Measurements from ENCODE around the gene ARFGAP3. TPM values are rescaled to one million over a fixed set of nuclear protein-coding genes. Genes with fewer than 3 reads are reported as not detected.

The ARFGAP3 gene
- total RNA-seq (ENCODE audit: low replicate concordance), result 29.3 and 34.6 TPM in 2 replicates
- long read RNA-seq, transcript ARFGAP3-201 (16 exons, 2,857 nt), result major isoform, 224 of 274 reads
- long read RNA-seq, partial matches to known transcripts, result 22 of 274 reads
- long read RNA-seq, other reads (novel, unspliced or antisense), result 26 of 274 reads

- no peak for TF ChIP-seq CTCF (conservative IDR thresholded peaks at IDR 0.05)
- Mint-ChIP-seq H3K27ac (peak within 1 kb of the TSS; percentile 94), H3K4me3 (peak within 1 kb of the TSS; percentile 93), H3K27me3 (no peaks in the 10 kb centered on the region), H3K4me1 (ENCODE audit: unreplicated experiment) (peaks cover 7% of the 10 kb centered on the region), H3K36me3 (peaks cover 2% of the 10 kb centered on the region), H3K9me3 (peaks cover 2% of the 10 kb centered on the region)
- peak; percentile 97 for DNase-seq (ENCODE audit: extremely low spot score, unreplicated experiment)
These were observed at the start of gene ARFGAP3 for GRCh38 chr22:42856865-42857704. ARFGAP3 (minus strand) TSS chr22:42857273; CDS start chr22:42857182, 91 bp downstream.

GRCh38 chr22:42905702-42906183, 48.7 kb upstream of the ARFGAP3 start:
- H3K9me3 Mint-ChIP-seq, result no peaks in the 10 kb centered on the region
- no peak overlapping the region for H3K27ac Mint-ChIP-seq
- H3K4me3 Mint-ChIP-seq, result no peak overlapping the region
- no peak for DNase-seq (ENCODE audit: extremely low spot score, unreplicated experiment)
- no peaks in the 10 kb centered on the region for H3K27me3 Mint-ChIP-seq
- H3K36me3 Mint-ChIP-seq, result no peaks in the 10 kb centered on the region
- TF ChIP-seq CTCF (conservative IDR thresholded peaks at IDR 0.05), result no peak
- H3K4me1 Mint-ChIP-seq (ENCODE audit: unreplicated experiment), result peaks cover 8% of the 10 kb centered on the region

GRCh38 chr22:42905217-42905616, 48.1 kb upstream of the ARFGAP3 start:
- no peak for DNase-seq (ENCODE audit: extremely low spot score, unreplicated experiment)
- Mint-ChIP-seq H3K27ac (peak overlapping the region; percentile 60), H3K9me3 (no peaks in the 10 kb centered on the region), H3K36me3 (no peaks in the 10 kb centered on the region), H3K27me3 (no peaks in the 10 kb centered on the region), H3K4me1 (ENCODE audit: unreplicated experiment) (peaks cover 8% of the 10 kb centered on the region), H3K4me3 (no peak overlapping the region)
- no peak for TF ChIP-seq CTCF (conservative IDR thresholded peaks at IDR 0.05)

GRCh38 chr22:42904050-42904449, 47.0 kb upstream of the ARFGAP3 start:
- peaks cover 8% of the 10 kb centered on the region for H3K4me1 Mint-ChIP-seq (ENCODE audit: unreplicated experiment)
- TF ChIP-seq CTCF (conservative IDR thresholded peaks at IDR 0.05), result no peak

GRCh38 chr22:42902875-42903510, 45.9 kb upstream of the ARFGAP3 start:
- peak overlapping the region; percentile 20 for H3K27ac Mint-ChIP-seq
- H3K4me3 Mint-ChIP-seq, result no peak overlapping the region
- no peak for DNase-seq (ENCODE audit: extremely low spot score, unreplicated experiment)
- peaks cover 8% of the 10 kb centered on the region for H3K4me1 Mint-ChIP-seq (ENCODE audit: unreplicated experiment)
- H3K36me3 Mint-ChIP-seq, result peaks cover 3% of the 10 kb centered on the region
- H3K27me3 Mint-ChIP-seq, result no peaks in the 10 kb centered on the region
- H3K9me3 Mint-ChIP-seq, result no peaks in the 10 kb centered on the region
- TF ChIP-seq CTCF (conservative IDR thresholded peaks at IDR 0.05), result no peak

More at GRCh38 chr22:42904050-42904449, 47.0 kb upstream of the ARFGAP3 start:
- H3K36me3 Mint-ChIP-seq, result peaks cover 3% of the 10 kb centered on the region
- H3K27ac Mint-ChIP-seq, result peak overlapping the region; percentile 20
- no peak for DNase-seq (ENCODE audit: extremely low spot score, unreplicated experiment)
- H3K27me3 Mint-ChIP-seq, result no peaks in the 10 kb centered on the region
- no peaks in the 10 kb centered on the region for H3K9me3 Mint-ChIP-seq
- H3K4me3 Mint-ChIP-seq, result no peak overlapping the region

Measured in type B pancreatic cell (in vitro differentiated cells).